ENCODE measurements around the gene TNFRSF8. TPM values are rescaled to one million over a fixed set of nuclear protein-coding genes. Genes with fewer than 3 reads are reported as not detected.

The TNFRSF8 gene
- total RNA-seq, 4 donors from 2014 or later: 0.84 to 4.9 (median 1.8) TPM; not detected in 1

DNA sequence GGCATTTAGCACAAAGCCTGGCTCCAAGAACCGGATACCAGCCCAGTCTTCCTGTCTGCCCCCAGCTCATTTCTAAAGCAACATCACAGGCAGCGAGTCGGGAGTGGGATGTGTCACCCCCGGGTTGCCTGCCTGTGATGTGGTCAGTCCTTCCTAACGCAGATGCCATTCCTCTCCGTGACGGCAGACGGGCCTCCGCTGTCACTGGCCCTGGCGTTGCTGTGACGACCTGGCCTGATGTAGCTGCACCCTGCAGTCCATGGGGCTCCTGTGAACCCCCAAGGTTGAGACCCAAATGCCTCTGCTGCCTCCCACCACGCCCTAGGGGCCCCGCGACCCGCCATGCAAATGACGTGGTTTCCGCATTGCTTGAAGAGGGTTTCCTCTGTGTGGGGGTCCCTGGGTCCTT is 116.0 kb downstream of the TNFRSF8 start:
- H3K4me1 ChIP-seq: peaks cover 0 to 96% (median 76%) of the 10 kb centered on the region in 4 donors
- no peak for DNase-seq (ENCODE audit: low spot score in 2 of 2)
- no peak for TF ChIP-seq POLR2A (IDR thresholded peaks at IDR 0.05)
- TF ChIP-seq EP300 (IDR thresholded peaks at IDR 0.05): peak in 1 of 2 donors; percentile 21
- H3K36me3 ChIP-seq: no peaks in the 10 kb centered on the region
- H3K27ac ChIP-seq: peak overlapping the region; percentile 35 to 97 (median 87)
- 21 to 30% methylated on average over 4 to 5 of the region's 17 CpGs for WGBS, 2 donors
- H3K27me3 ChIP-seq: no peaks in the 10 kb centered on the region
- no peaks in the 10 kb centered on the region for H3K9me3 ChIP-seq
- H3K4me3 ChIP-seq: no peak overlapping the region

DNA sequence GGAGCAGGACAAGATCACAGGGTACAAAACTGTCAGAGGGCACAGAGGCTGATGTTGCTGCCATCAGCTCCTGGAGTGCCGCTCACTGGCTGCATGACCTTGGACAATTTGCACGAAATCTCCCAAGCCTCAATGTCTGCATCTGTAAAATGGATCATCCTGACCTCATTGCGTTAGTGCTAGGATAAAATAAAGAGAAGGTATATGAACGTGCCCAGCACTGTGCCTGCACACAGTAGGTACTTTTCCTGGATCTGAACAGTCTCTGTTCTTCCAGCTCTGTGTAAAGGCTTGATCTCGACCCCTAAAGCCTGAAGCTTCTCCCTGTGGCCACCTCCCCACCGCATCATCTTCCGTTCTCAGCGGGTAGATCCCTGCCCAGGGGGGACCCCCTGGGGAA is 116.6 kb downstream of the TNFRSF8 start:
- H3K36me3 ChIP-seq: no peaks in the 10 kb centered on the region
- H3K9me3 ChIP-seq: no peaks in the 10 kb centered on the region
- H3K27ac ChIP-seq: peak overlapping the region; percentile 35 to 97 (median 87)
- 89 to 96% methylated on average over 8 of the region's 8 CpGs for WGBS, 2 donors
- H3K27me3 ChIP-seq: no peaks in the 10 kb centered on the region
- no peak for DNase-seq (ENCODE audit: low spot score in 2 of 2)
- TF ChIP-seq, protein P1, sequence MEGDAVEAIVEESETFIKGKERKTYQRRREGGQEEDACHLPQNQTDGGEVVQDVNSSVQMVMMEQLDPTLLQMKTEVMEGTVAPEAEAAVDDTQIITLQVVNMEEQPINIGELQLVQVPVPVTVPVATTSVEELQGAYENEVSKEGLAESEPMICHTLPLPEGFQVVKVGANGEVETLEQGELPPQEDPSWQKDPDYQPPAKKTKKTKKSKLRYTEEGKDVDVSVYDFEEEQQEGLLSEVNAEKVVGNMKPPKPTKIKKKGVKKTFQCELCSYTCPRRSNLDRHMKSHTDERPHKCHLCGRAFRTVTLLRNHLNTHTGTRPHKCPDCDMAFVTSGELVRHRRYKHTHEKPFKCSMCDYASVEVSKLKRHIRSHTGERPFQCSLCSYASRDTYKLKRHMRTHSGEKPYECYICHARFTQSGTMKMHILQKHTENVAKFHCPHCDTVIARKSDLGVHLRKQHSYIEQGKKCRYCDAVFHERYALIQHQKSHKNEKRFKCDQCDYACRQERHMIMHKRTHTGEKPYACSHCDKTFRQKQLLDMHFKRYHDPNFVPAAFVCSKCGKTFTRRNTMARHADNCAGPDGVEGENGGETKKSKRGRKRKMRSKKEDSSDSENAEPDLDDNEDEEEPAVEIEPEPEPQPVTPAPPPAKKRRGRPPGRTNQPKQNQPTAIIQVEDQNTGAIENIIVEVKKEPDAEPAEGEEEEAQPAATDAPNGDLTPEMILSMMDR (IDR thresholded peaks at IDR 0.05): no peak
- TF ChIP-seq EP300 (IDR thresholded peaks at IDR 0.05): no peak
- no peak for TF ChIP-seq POLR2A (IDR thresholded peaks at IDR 0.05)
- H3K4me3 ChIP-seq: no peak overlapping the region
- peaks cover 0 to 96% (median 75%) of the 10 kb centered on the region in 4 donors for H3K4me1 ChIP-seq

DNA sequence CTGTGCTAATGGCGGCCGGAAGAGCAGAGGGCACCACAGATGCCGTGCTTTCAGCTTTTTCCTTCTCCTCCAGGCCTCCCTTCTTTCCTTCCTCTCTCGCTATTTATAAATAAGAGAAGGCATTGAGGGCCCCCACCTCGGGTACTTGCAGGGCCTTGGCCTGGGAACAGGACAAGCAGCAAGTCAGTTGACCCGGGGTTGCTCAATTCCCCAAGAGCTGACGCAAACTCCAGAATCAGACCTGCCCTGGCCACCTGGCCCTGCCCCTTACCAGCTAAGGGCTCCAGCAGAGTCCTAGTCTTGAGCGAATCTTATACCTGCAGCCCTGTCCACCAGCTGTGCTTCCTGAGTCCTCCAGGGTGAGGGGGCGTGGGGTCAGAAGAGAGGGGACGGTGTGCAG is 117.2 kb downstream of the TNFRSF8 start:
- H3K4me1 ChIP-seq: peaks cover 0 to 96% (median 75%) of the 10 kb centered on the region in 4 donors
- no peaks in the 10 kb centered on the region for H3K27me3 ChIP-seq
- 60 to 64% methylated on average over 10 of the region's 10 CpGs for WGBS, 2 donors
- H3K27ac ChIP-seq: peak overlapping the region; percentile 56 to 97 (median 87)
- DNase-seq (ENCODE audit: low spot score in 2 of 2): peak in 1 of 2 donors; percentile 75
- H3K36me3 ChIP-seq: no peaks in the 10 kb centered on the region
- TF ChIP-seq EP300 (IDR thresholded peaks at IDR 0.05) (peak; percentile 84 to 88), POLR2A (IDR thresholded peaks at IDR 0.05) (peak in 1 of 2 donors; percentile 16)
- TF ChIP-seq, protein P1 (IDR thresholded peaks at IDR 0.05): no peak
- no peak overlapping the region for H3K4me3 ChIP-seq
- no peaks in the 10 kb centered on the region for H3K9me3 ChIP-seq

DNA sequence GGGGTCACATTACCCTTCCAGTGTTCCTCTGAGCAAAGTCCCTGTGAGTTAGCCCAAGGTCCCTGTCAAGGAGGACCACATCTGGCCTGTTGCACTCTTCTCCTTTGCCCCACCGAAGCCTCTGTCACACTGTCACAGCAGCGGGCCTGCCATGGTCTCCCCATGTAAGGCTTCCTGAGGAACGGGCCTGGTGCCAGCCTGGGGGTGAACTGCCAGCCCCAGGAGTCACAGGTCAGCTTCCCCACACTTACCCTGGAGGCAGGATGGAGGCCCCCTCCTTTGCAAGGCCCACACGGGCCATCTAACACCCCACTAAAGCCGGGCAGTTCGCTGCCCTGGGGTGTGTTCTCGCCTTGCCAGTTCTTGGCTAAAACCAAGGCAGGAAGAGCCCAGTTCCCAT is 117.8 kb downstream of the TNFRSF8 start:
- Histone ChIP-seq H3K4me1 (peaks cover 0 to 96% (median 76%) of the 10 kb centered on the region in 4 donors), H3K27me3 (no peaks in the 10 kb centered on the region), H3K9me3 (no peaks in the 10 kb centered on the region), H3K36me3 (no peaks in the 10 kb centered on the region), H3K27ac (peak overlapping the region; percentile 56 to 97 (median 87)), H3K4me3 (no peak overlapping the region)
- WGBS, 2 donors: 44 to 65% methylated on average over 7 of the region's 7 CpGs
- DNase-seq (ENCODE audit: low spot score in 2 of 2): no peak
- TF ChIP-seq, protein P1 (IDR thresholded peaks at IDR 0.05): no peak
- TF ChIP-seq POLR2A (IDR thresholded peaks at IDR 0.05) (no peak), EP300 (IDR thresholded peaks at IDR 0.05) (no peak)

DNA sequence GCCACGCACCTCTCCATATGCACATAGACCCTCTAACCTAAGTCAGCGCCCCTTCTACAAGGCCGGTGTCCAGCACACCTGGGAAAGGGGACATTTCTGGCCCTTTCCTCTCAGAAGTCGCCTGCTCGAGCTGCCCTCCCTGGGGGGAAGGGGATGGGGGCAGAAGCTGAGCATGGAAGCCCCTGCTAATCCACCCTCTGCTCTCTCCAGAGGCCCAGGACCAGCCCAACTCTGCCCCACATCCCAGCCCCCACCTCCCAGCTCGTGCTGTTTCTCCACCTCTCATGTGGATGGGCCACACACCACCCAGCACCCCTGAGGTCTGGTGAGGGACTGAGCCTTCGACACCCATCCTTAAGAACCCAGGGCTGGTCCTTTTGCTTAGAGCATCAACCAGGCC is 118.5 kb downstream of the TNFRSF8 start:
- WGBS, 2 donors: 92 to 96% methylated on average over 6 to 7 of the region's 7 CpGs
- TF ChIP-seq, protein P1 (IDR thresholded peaks at IDR 0.05): no peak
- TF ChIP-seq POLR2A (IDR thresholded peaks at IDR 0.05) (no peak), EP300 (IDR thresholded peaks at IDR 0.05) (no peak)
- Histone ChIP-seq H3K4me1 (peaks cover 0 to 97% (median 79%) of the 10 kb centered on the region in 4 donors), H3K36me3 (no peaks in the 10 kb centered on the region), H3K27me3 (no peaks in the 10 kb centered on the region), H3K9me3 (no peaks in the 10 kb centered on the region), H3K27ac (peak overlapping the region; percentile 56 to 97 (median 87)), H3K4me3 (no peak overlapping the region)
- no peak for DNase-seq (ENCODE audit: low spot score in 2 of 2)
